Measurements from ENCODE around the gene ELL2. TPM values are rescaled to one million over a fixed set of nuclear protein-coding genes. Genes with fewer than 3 reads are reported as not detected.

The ELL2 gene
- total and polyA plus RNA-seq, 9 of the 15 experiments (the other 6 are each of a cell fraction or from before 2014, with no cell fraction given): 4.3 to 18.3 (median 14.5) TPM

DNA sequence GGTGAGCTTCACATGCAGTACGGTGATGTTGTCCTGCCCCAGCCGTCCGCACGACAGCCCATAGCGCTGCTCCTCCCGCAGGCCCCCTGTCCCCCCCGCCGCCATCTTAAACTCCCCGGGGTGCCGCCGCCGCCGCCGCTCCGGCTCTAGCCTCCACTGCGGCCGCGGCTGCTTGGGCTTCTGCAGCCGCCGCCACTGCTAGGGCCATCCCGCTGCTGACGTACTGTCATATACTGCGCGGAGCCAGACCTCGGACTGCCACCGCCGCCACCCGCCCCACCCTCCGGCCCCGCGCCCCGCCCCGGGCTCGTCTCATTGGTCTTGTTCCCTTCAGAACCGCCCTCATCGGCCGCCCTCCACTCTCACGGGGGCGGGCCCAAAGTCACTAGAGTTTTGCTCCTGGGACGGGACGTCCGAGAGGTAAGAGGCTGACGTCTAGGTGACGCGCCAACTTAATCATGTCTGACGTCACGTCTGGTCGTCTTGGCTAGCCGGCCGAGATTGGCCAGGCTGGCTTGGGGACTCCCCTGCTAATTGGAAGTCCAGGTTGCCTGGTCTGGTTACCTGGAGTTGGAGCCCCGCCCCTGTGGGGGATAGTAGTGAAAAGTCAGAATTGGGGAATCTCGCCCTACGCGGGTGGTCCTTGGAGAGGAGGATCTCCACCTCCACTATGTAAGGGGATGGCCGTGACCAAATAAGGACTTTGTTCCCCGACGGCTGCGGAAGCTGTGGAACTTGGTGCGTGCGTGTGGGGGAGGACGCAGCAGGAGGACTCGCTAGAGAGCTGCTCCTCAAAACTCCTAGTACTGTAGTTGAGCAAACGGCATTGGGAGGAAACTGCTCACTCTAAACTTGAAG, at the start of gene ELL2 (continued):
- TF ChIP-seq NONO (IDR thresholded peaks at IDR 0.05; ENCODE audit: low read depth in 2 of 2, low read length in 1 of 2): peak; percentile 34 to 63; a peak in 3 of 4 replicates
- TF ChIP-seq ZKSCAN8 (CRISPR knock-in tag; IDR thresholded peaks at IDR 0.05): no peak
- TF ChIP-seq CBX2 (IDR thresholded peaks at IDR 0.05; ENCODE audit: insufficient read depth, low read length, poor library complexity, severe bottlenecking): no peak
- no peak for TF ChIP-seq RUNX1 (IDR thresholded peaks at IDR 0.05; ENCODE audit: low read depth)
- 0 out of 2 replicates have a peak, but pooled peaks have one; percentile 42 for TF ChIP-seq CBX1 (IDR thresholded peaks at IDR 0.05; ENCODE audit: low read depth)
- TF ChIP-seq ZNF830 (CRISPR knock-in tag; IDR thresholded peaks at IDR 0.05): no peak
- TF ChIP-seq ELF2 (CRISPR knock-in tag; IDR thresholded peaks at IDR 0.05): no peak
- TF ChIP-seq FOXJ2 (tag; IDR thresholded peaks at IDR 0.05): no peak
- TF ChIP-seq ASH1L (IDR thresholded peaks at IDR 0.05; ENCODE audit: borderline replicate concordance, low read depth, partially characterized antibody): no peak
- peak; percentile 96 for TF ChIP-seq NCOA6 (IDR thresholded peaks at IDR 0.05)
- peak; percentile 41 for TF ChIP-seq ARID1B (IDR thresholded peaks at IDR 0.05)
- no peak for TF ChIP-seq POU5F1 (IDR thresholded peaks at IDR 0.05; ENCODE audit: borderline replicate concordance, low read depth, low read length, partially characterized antibody)
- no peak for TF ChIP-seq ZC3H11A (IDR thresholded peaks at IDR 0.05; ENCODE audit: low read depth, low read length)
- peak; percentile 66 for TF ChIP-seq BRD9 (IDR thresholded peaks at IDR 0.05; ENCODE audit: low read depth, partially characterized antibody)
- TF ChIP-seq OTX1 (CRISPR knock-in tag; IDR thresholded peaks at IDR 0.05): peak; percentile 42; the same call in 1 of the 2 replicates
- TF ChIP-seq, protein P1, sequence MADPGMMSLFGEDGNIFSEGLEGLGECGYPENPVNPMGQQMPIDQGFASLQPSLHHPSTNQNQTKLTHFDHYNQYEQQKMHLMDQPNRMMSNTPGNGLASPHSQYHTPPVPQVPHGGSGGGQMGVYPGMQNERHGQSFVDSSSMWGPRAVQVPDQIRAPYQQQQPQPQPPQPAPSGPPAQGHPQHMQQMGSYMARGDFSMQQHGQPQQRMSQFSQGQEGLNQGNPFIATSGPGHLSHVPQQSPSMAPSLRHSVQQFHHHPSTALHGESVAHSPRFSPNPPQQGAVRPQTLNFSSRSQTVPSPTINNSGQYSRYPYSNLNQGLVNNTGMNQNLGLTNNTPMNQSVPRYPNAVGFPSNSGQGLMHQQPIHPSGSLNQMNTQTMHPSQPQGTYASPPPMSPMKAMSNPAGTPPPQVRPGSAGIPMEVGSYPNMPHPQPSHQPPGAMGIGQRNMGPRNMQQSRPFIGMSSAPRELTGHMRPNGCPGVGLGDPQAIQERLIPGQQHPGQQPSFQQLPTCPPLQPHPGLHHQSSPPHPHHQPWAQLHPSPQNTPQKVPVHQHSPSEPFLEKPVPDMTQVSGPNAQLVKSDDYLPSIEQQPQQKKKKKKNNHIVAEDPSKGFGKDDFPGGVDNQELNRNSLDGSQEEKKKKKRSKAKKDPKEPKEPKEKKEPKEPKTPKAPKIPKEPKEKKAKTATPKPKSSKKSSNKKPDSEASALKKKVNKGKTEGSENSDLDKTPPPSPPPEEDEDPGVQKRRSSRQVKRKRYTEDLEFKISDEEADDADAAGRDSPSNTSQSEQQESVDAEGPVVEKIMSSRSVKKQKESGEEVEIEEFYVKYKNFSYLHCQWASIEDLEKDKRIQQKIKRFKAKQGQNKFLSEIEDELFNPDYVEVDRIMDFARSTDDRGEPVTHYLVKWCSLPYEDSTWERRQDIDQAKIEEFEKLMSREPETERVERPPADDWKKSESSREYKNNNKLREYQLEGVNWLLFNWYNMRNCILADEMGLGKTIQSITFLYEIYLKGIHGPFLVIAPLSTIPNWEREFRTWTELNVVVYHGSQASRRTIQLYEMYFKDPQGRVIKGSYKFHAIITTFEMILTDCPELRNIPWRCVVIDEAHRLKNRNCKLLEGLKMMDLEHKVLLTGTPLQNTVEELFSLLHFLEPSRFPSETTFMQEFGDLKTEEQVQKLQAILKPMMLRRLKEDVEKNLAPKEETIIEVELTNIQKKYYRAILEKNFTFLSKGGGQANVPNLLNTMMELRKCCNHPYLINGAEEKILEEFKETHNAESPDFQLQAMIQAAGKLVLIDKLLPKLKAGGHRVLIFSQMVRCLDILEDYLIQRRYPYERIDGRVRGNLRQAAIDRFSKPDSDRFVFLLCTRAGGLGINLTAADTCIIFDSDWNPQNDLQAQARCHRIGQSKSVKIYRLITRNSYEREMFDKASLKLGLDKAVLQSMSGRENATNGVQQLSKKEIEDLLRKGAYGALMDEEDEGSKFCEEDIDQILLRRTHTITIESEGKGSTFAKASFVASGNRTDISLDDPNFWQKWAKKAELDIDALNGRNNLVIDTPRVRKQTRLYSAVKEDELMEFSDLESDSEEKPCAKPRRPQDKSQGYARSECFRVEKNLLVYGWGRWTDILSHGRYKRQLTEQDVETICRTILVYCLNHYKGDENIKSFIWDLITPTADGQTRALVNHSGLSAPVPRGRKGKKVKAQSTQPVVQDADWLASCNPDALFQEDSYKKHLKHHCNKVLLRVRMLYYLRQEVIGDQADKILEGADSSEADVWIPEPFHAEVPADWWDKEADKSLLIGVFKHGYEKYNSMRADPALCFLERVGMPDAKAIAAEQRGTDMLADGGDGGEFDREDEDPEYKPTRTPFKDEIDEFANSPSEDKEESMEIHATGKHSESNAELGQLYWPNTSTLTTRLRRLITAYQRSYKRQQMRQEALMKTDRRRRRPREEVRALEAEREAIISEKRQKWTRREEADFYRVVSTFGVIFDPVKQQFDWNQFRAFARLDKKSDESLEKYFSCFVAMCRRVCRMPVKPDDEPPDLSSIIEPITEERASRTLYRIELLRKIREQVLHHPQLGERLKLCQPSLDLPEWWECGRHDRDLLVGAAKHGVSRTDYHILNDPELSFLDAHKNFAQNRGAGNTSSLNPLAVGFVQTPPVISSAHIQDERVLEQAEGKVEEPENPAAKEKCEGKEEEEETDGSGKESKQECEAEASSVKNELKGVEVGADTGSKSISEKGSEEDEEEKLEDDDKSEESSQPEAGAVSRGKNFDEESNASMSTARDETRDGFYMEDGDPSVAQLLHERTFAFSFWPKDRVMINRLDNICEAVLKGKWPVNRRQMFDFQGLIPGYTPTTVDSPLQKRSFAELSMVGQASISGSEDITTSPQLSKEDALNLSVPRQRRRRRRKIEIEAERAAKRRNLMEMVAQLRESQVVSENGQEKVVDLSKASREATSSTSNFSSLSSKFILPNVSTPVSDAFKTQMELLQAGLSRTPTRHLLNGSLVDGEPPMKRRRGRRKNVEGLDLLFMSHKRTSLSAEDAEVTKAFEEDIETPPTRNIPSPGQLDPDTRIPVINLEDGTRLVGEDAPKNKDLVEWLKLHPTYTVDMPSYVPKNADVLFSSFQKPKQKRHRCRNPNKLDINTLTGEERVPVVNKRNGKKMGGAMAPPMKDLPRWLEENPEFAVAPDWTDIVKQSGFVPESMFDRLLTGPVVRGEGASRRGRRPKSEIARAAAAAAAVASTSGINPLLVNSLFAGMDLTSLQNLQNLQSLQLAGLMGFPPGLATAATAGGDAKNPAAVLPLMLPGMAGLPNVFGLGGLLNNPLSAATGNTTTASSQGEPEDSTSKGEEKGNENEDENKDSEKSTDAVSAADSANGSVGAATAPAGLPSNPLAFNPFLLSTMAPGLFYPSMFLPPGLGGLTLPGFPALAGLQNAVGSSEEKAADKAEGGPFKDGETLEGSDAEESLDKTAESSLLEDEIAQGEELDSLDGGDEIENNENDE (IDR thresholded peaks at IDR 0.05; ENCODE audit: low read depth, low read length): no peak
- no peak for TF ChIP-seq ZNF589 (CRISPR knock-in tag; IDR thresholded peaks at IDR 0.05; ENCODE audit: low read depth)
- TF ChIP-seq MEF2D (tag; conservative IDR thresholded peaks at IDR 0.05; ENCODE audit: low read depth): no peak

All from K562 (cell line).